ENCODE results near the gene UBR2.
"Not testable (repeated sequence)": the region's sequence is repeated elsewhere in the genome, so short reads cannot be mapped to it uniquely, and the experiment has no call there.

UBR2 gene

DNA sequence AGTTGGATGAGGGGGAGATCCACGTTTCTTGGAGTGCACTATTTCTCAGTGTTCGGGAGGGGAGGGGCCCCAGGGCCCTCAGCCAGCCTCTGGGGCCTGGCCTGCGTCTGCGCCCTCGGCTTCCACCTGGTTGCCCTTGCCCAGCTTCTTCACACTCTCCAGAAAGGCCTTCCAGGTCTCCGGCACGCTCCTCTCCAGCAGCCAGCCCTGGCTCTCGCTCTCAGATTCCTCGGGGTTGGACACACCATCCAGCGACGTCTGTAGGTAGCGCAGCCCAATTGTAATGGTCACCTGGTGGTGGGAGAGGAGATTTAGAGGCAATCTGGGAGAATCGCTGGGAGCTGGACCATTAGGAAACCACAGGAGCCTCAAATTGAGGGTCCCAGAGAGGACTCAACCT, 134.4 kb downstream of the UBR2 start:
- TF ChIP-seq, protein P1, sequence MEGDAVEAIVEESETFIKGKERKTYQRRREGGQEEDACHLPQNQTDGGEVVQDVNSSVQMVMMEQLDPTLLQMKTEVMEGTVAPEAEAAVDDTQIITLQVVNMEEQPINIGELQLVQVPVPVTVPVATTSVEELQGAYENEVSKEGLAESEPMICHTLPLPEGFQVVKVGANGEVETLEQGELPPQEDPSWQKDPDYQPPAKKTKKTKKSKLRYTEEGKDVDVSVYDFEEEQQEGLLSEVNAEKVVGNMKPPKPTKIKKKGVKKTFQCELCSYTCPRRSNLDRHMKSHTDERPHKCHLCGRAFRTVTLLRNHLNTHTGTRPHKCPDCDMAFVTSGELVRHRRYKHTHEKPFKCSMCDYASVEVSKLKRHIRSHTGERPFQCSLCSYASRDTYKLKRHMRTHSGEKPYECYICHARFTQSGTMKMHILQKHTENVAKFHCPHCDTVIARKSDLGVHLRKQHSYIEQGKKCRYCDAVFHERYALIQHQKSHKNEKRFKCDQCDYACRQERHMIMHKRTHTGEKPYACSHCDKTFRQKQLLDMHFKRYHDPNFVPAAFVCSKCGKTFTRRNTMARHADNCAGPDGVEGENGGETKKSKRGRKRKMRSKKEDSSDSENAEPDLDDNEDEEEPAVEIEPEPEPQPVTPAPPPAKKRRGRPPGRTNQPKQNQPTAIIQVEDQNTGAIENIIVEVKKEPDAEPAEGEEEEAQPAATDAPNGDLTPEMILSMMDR (IDR thresholded peaks at IDR 0.05; ENCODE audit: low read depth, low read length, missing control alignments): no peak
- DNase-seq (ENCODE audit: low read depth): no peak
- no peak overlapping the region for H3K4me3 ChIP-seq (ENCODE audit: low read depth, low read length)

DNA sequence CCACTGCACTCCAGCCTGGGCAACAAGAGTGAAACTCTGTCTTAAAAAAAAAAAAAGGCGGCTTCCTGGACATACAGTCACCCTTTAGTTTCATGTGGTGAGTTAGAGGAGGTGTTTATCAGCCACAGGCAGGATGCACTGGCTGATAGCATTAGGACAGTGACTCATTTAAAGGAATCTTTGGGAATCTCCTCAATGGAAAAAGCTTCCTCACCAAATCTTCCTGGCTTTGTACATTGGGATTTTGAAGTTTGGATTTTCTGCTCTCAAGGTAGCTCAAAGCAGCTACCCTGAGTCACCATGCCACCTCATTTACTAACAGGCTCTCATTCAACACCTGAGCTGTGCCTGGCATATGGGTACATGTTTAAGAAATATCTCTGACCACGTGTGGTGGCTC, 138.4 kb downstream of the UBR2 start:
- no peak overlapping the region for H3K4me3 ChIP-seq (ENCODE audit: low read depth, low read length)
- no peak for DNase-seq (ENCODE audit: low read depth)
- TF ChIP-seq, protein P1 (IDR thresholded peaks at IDR 0.05; ENCODE audit: low read depth, low read length, missing control alignments): no peak

DNA sequence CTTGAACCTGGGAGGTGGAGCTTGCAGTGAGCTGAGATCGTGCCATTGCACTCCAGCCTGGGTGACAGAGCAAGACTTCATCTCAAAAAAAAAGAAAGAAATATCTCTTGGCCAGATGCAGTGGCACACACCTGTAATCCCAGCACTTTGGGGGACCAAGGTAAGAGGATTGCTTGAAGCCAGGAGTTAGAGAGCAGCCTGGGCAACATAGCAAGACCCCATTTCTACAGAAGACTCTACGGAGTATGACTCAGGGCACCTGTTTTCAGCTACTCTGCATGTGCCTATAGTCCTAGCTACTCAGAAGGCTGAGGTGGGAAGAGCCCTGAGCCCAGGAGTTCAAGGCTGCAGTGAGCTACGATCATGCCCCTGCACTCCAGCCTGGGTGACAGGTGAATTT, 139.0 kb downstream of the UBR2 start:
- not testable (repeated sequence) for H3K4me3 ChIP-seq (ENCODE audit: low read depth, low read length); DNase-seq (ENCODE audit: low read depth)

DNA sequence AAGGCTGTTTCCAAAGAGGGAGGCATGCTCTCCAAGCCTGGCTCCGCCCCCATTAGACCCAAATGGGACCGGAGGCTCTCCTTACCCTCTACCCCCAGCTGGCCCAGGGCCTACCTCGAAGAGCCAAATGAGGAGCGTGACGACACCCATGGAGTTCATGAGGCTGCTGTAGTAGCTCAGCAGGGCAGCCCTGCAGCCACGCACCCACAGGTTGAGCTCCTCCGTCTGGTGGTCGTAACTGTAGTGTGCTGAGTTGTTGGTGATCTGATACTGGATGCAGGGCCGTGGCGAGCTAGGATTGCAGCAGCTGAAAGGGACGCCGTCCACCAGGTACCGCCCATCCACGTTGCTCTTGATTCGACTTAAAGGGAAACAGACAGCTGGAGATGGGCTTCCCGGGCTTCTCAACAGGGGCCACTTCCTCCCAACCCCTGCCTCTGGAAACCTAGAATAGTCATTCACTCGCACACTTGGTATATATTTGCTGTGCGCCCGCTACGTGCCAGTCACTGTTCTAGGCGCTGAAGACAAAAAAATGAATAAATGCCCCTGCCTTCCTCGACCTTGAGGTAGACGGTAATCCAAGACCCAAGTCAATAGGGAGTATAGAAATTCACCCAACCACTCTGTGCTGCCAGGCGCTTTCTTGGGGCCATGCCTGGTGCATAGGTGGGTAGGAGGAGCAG, 140.6 kb downstream of the UBR2 start:
- no peak overlapping the region for H3K4me3 ChIP-seq (ENCODE audit: low read depth, low read length)
- TF ChIP-seq, protein P1 (IDR thresholded peaks at IDR 0.05; ENCODE audit: low read depth, low read length, missing control alignments): no peak
- DNase-seq (ENCODE audit: low read depth): no peak

DNA sequence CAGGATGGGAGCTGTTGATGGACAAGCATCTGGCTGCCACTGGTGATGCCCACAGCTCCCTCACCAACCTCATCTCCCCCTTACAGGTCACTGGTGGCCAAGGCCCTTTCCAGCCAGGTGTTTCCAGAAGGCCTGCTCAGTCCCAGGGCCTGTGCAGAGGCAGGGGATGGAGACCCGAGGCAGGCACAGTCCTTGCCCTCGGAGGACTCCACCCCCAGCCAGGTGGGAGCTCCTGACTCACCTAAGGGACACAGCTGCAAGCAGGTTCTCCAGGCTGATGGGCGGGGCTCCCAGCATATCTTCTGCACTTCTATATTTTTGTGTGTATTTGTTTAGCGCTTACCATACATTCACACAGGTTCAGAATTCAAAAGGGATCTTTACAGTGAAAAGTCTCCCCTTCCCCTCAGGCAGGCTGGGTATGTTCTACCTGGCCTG, 141.1 kb downstream of the UBR2 start:
- H3K4me3 ChIP-seq (ENCODE audit: low read depth, low read length): no peak overlapping the region
- TF ChIP-seq, protein P1 (IDR thresholded peaks at IDR 0.05; ENCODE audit: low read depth, low read length, missing control alignments): no peak
- DNase-seq (ENCODE audit: low read depth): no peak

DNA sequence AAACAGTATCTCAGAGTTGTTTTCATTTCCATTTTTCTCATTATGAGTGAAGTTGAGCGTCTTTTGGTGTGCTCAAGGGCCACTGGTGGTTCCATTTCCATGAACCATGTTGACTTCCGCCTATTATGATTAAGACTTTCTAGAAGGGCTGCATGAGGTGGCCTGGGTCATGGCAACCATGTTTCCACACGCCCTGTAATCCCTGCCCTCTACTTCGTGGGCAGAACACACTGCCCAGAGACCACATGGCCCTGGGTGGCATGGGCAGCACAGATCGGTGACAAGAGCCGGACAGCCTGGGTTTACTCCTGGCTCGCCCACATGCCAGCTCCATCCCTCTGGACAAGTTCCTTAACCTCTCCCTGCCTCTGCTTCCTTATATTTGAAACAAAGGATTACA, 143.8 kb downstream of the UBR2 start:
- no peak for DNase-seq (ENCODE audit: low read depth)
- H3K4me3 ChIP-seq (ENCODE audit: low read depth, low read length): no peak overlapping the region
- TF ChIP-seq, protein P1 (IDR thresholded peaks at IDR 0.05; ENCODE audit: low read depth, low read length, missing control alignments): no peak

DNA sequence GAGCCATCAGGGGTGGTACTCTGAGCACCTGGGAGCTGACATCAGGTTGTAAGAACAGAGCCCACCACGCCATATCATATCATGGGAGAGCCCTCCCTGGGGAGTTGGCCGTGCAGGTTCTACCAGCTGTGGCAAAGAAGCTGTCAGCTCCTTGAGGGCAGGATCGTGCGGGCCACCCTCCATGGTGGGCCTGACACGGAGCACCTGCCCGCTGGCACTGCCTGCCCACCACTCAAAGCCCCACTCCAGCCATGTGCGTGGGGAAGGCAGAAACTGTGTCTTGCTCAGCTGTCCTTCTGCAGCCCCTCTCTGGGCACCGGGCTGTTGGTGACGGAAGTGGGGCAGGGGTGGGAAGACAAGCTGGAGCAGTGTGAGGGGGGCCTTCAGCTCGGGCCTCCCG, 144.3 kb downstream of the UBR2 start:
- H3K4me3 ChIP-seq (ENCODE audit: low read depth, low read length): no peak overlapping the region
- DNase-seq (ENCODE audit: low read depth): no peak
- TF ChIP-seq, protein P1 (IDR thresholded peaks at IDR 0.05; ENCODE audit: low read depth, low read length, missing control alignments): no peak
